Prostate gland (tissue), 2 donors: ENCODE results near the gene LDB3. TPM values are rescaled to one million over a fixed set of nuclear protein-coding genes. Genes with fewer than 3 reads are reported as not detected.

ENCODE experiments used
- DNase-seq: peaks from one replicate; pipeline ENCODE4 v3.0.0-alpha.2; 2019; ENCODE audit warnings: low spot score
- H3K27ac ChIP-seq, 2 donors: fragments of 200-600 bp; sonication (generic); 2 replicates each; pipeline ENCODE4 v1.5.1; 2017 to 2019
- H3K27me3 ChIP-seq: fragments of 200-600 bp; sonication (generic); replicated peaks from 2 replicates; pipeline ENCODE4 v1.5.1; 2019; ENCODE audit not compliant: insufficient read depth
- H3K36me3 ChIP-seq, 2 donors: fragments of 200-600 bp; sonication (generic); 1 replicate in 1 of 2; 2 replicates in 1 of 2; pipeline versions ENCODE4 v1.5.1 to v1.8.1; 2017 to 2019
- H3K4me1 ChIP-seq: fragments of 200-600 bp; sonication (generic); replicated peaks from 2 replicates; pipeline ENCODE4 v1.5.1; 2019
- H3K4me3 ChIP-seq, 2 donors: fragments of 200-600 bp; sonication (generic); 2 replicates each; pipeline ENCODE4 v1.5.1; 2017 to 2019
- H3K9me3 ChIP-seq: fragments of 200-600 bp; sonication (generic); 2 replicates; pipeline ENCODE4 v1.5.1; 2017
- CTCF ChIP-seq, 4 experiments: fragments of 200-600 bp in 2 of 4; fragments of 450-650 bp in 2 of 4; sonication (generic) in 2 of 4; IDR thresholded peaks; 1 replicate in 3 of 4; 2 replicates in 1 of 4; pipeline ENCODE4 v1.5.1; 2016 to 2019; ENCODE audit warnings: antibody characterized with exemption in 4 of 4, mild to moderate bottlenecking in 2 of 4, moderate library complexity in 2 of 4
- POLR2A ChIP-seq: fragments of 450-650 bp; IDR thresholded peaks from one replicate; pipeline ENCODE4 v1.6.1; 2016; ENCODE audit warnings: antibody characterized with exemption, mild to moderate bottlenecking
- POLR2AphosphoS5 ChIP-seq: sonication (generic); formaldehyde crosslinking; IDR thresholded peaks from one replicate; pipeline ENCODE4 v1.6.1; 2017; ENCODE audit warnings: antibody characterized with exemption
- WGBS: methylation state at CpG from one replicate; pipeline ENCODE4 v1.1.5; 2018; 5-methylcytosine and 5-hydroxymethylcytosine counted together
- intact Hi-C: fragments of 100-400 bp; cut with DNase I; formaldehyde crosslinking; loops from one replicate; pipeline ENCODE4 v1.14.2; 2022
- total RNA-seq, 2 donors: library from RNA; depleted of rRNA; stranded (reverse); fragments of >200 nt; gene quantifications; one replicate each; pipeline ENCODE4 v1.1.0, GENCODE V29; 2016

LDB3 gene
- total RNA-seq, 2 donors from 2014 or later: 10.8 to 13.0 TPM

- Histone ChIP-seq H3K9me3 (no peaks in the 10 kb centered on the region), H3K4me1 (peaks cover 5% of the 10 kb centered on the region), H3K36me3 (no peaks in the 10 kb centered on the region), H3K27ac (no peak overlapping the region), H3K27me3 (no peaks in the 10 kb centered on the region), H3K4me3 (no peak overlapping the region)
- intact Hi-C loops: no loop called here
- TF ChIP-seq POLR2A (no peak), CTCF (IDR thresholded peaks at IDR 0.05) (no peak), POLR2AphosphoS5 (no peak)
- no peak for DNase-seq
- 97% methylated on average over 17 of the region's 17 CpGs for WGBS
Observed at GRCh38 chr10:86659721-86660453, 8.4 kb upstream of the LDB3 start.

- no peak for DNase-seq
- Histone ChIP-seq H3K27me3 (no peaks in the 10 kb centered on the region), H3K27ac (no peak overlapping the region), H3K4me3 (no peak overlapping the region), H3K4me1 (peaks cover 5% of the 10 kb centered on the region), H3K9me3 (no peaks in the 10 kb centered on the region), H3K36me3 (no peaks in the 10 kb centered on the region)
- intact Hi-C loops: no loop called here
- 62% methylated on average over 15 of the region's 17 CpGs for WGBS
- TF ChIP-seq POLR2AphosphoS5: no peak
- TF ChIP-seq POLR2A: no peak
- no peak for TF ChIP-seq CTCF (IDR thresholded peaks at IDR 0.05)
Observed at GRCh38 chr10:86661161-86662025, 6.9 kb upstream of the LDB3 start.

- no peaks in the 10 kb centered on the region for H3K36me3 ChIP-seq
- peaks cover 5% of the 10 kb centered on the region for H3K4me1 ChIP-seq
- intact Hi-C loops: no loop called here
- WGBS: 94% methylated on average over 16 of the region's 19 CpGs
- no peak overlapping the region for H3K27ac ChIP-seq
- no peak for TF ChIP-seq POLR2A
- no peak for TF ChIP-seq CTCF (IDR thresholded peaks at IDR 0.05)
- no peak for TF ChIP-seq POLR2AphosphoS5
- DNase-seq: no peak
- H3K9me3 ChIP-seq: no peaks in the 10 kb centered on the region
- no peak overlapping the region for H3K4me3 ChIP-seq
- H3K27me3 ChIP-seq: no peaks in the 10 kb centered on the region
Observed at GRCh38 chr10:86662186-86663045, 5.9 kb upstream of the LDB3 start.

- intact Hi-C loops: no loop called here
Observed at GRCh38 chr10:86663046-86663345, 5.3 kb upstream of the LDB3 start.

More at GRCh38 chr10:86663046-86663345, 5.3 kb upstream of the LDB3 start:
- 88% methylated on average over 5 of the region's 8 CpGs for WGBS
- H3K27ac ChIP-seq: no peak overlapping the region
- H3K9me3 ChIP-seq: no peaks in the 10 kb centered on the region
- TF ChIP-seq CTCF (IDR thresholded peaks at IDR 0.05): no peak
- TF ChIP-seq POLR2A: no peak
- TF ChIP-seq POLR2AphosphoS5: no peak
- H3K4me3 ChIP-seq: no peak overlapping the region
- no peaks in the 10 kb centered on the region for H3K27me3 ChIP-seq
- DNase-seq: no peak
- peaks cover 5% of the 10 kb centered on the region for H3K4me1 ChIP-seq
- no peaks in the 10 kb centered on the region for H3K36me3 ChIP-seq
